Iris pigment epithelial cell (primary cell): Measurements from ENCODE around the gene ZNF366.
"Not testable (repeated sequence)": the region's sequence is repeated elsewhere in the genome, so short reads cannot be mapped to it uniquely, and the experiment has no call there.

Source experiments
- DNase-seq: peaks from one replicate; pipeline ENCODE4 v3.0.0-alpha.2; 2011; ENCODE audit warnings: low read depth

The ZNF366 gene

DNA sequence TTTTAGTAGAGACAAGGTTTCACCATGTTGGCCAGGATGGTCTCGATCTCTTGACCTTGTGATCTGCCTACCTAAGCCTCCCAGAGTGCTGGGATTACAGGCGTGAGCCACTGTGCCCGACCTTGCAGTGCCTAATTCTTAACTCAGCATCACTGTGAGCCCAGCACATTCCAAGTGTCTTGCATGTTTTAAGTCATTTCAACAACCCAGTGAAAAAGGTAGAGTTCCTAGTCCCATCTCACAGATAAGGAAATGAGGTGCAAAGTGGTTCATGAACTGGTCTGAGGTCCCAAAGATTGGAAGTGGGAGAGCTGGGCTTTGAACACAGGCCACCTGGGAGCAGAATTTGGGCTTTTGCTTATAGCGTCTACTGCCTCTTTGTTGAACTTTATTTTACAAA lies 68.0 kb downstream of the ZNF366 start:
- DNase-seq = no peak

DNA sequence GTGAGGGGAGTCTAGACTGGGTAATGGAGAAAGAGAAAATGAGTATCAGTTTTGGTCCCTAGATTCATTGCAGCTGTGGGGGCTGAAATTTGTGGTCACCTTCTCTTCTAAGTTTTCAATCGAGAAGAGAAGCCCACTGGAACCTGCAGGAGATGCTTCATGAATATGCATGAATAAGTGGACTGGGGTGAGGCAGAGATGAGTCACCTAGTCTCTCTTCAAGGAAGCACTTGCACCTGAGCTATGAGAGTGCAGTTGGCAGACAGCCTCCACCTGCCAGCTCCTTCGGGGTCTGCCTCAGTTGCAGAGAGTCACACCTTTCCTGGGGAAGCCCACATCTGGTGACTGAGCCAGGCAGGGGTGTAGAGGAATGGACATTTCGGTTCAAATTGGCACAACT lies 69.1 kb downstream of the ZNF366 start:
- DNase-seq = no peak

DNA sequence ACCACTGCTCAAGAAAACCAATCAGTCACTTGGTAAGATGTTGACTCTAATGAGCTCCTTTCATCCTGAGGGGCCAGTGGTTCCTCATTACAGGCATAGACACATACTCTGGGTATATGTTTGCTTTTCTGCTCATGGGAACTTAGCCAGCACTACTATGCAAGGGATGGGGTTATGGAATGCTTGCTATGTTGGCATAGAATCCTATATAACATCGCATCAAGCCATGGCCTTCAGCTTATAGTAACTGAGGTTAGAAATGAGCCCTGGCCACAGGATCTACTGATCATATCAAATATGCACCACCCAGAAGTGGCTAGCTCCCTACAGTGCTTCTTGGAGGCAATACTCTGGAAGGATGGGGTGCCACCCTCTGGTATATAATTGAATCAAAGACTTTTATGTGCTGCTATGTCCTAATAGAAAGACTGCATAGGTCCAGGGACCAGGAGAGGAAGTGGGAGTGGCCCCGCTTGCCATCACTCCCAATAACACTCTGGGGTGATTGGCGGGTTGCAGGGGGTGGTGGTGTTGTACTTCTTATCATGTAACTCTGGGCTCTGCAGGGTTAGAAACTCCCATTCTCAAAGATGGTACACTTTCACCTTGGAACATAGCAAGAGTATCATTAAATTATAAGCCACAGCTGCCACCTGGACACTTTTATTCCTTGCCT lies 70.3 kb downstream of the ZNF366 start:
- DNase-seq = peak; percentile 48

DNA sequence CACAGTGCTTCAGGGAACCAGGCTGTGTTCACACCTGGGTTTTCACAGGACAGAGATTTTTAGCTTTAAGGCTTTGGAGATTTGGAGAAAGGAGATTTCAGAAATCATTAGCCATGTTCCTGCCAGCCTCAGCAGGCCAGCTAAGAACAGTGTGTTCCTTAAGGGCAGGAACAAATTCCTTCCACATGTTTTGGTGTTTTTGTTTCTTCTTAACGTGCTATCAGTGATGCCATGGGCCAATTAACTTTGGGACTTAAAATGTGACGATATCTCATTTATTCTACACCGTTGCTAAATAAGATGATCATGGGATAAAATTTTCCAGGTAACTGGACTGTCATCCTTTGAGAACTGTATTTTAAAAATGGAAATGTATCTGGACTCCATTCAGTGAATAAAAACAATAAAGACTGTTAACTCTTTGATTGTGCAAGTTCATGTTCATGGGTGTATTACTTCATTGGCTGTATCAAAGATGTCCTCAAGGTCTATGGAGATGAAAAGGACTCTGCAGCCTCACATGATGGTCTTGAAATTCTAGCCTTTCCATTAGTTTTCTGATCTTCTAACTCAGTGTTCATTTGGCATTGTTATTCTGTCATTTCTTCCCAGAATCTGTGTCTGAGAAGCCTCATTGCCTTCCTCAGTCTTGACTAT lies 72.3 kb downstream of the ZNF366 start:
- DNase-seq = no peak

DNA sequence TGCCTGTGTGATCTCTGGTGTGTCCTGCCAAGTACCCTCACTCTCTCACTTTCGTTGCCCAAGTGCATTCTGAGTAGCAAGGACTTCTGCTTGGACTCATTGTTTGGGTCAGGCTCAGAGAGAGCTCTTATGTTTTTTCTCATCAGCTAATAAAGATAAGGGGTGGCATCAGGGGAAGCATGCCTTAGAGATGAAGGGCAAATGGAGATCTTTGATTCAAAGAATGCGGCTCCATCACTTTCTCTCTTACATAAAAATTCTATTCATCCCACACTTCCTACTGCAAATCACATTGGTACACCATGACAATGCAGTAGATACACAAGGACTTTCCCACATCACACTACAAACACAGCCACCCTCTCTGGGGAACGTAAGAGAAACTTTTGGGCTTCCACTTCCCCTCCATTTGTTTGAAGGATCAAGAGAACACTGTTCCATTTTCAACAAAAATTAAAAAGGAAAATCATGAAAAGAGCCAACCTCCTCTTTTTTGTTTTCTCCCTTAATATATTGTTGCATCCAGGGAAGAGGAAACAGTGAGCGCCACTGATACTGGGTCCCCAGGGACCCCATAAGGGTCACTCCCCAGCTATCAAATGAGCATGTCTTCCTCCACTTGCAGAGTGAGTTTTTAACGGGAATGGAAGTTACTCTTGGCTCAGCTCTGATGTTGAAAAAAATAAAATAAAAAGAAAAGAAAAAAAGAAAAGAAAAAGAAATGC lies 73.0 kb downstream of the ZNF366 start:
- no peak for DNase-seq

DNA sequence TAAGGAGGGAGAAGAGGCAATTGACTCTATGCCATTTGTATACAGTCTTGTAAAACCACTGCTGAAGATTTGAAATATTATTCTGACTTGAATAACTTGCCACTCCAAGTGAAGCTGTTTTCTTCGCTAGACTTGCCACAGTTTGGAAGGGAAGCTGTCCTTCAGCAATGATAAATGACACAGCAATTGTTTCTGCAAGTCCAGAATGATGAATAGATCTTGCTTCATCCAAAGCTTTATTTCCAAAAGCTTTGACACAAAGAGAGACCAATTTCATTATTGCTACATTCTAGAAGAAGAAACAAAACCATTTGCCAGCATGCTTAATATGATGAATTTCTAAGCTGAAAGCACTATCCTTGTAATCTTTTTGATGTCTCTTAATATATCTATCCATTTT lies 73.7 kb downstream of the ZNF366 start:
- DNase-seq = no peak

DNA sequence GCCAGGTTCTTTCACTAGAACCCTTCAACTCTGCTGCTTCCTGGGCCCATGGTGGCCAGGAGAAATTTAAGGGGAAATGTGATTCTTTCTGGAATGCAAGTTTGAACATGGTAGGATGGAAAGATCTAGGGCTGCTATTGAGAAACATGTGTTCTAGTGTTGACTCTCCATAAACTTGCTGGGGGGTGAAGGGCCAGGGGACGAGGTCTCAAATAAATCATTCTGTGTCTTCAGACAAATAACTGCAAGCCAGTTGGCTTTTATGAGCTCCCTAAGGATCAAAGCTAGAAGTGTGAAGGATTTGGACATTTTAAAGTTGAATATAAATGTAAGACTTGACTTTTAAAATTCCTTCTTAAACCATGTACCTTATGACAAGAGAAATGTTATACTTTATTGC lies 78.5 kb downstream of the ZNF366 start:
- DNase-seq = no peak

DNA sequence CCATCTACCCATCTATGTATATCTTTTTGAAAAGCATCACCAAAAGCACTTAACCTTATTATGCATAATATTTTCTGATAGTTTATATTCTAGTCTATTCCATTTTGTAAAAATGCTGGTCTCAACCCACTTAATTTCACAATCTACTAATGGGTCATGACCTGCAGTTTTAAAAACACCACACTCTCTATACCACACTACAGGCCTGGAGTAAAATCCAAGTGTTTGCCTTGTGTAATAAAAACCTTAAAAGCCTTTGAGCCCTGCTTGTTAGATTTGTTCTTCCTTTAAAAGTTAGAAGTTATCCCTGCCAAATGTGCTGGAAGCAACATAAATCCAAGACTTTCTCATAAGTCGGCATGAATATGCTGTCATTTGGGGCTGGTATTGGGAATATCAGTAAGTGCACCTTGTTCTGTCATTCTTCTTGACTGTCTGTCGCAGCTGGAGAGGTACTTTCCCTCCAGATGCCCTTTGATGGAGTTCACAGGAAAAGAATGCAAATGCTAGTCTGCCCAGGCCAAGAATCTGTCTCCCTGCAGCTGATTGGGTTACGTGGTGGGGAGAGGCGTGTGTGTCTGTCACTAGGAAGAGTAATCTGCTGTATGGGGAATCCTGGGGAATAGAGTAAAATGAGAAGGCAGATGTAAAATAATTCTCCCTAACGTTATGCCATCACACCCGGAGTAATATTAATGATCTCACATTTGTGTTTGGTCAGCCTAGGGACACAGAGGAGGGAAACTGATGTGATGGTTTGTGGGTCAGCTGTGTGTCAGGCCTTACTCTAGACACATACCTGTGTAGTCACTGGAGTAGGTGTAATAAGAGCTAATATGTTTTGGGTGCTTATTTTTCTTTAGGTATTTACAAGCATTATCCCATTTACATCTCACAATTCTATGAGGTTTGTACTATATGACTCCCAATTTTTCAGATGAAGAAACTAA lies 79.4 kb downstream of the ZNF366 start:
- peak; percentile 88 for DNase-seq

DNA sequence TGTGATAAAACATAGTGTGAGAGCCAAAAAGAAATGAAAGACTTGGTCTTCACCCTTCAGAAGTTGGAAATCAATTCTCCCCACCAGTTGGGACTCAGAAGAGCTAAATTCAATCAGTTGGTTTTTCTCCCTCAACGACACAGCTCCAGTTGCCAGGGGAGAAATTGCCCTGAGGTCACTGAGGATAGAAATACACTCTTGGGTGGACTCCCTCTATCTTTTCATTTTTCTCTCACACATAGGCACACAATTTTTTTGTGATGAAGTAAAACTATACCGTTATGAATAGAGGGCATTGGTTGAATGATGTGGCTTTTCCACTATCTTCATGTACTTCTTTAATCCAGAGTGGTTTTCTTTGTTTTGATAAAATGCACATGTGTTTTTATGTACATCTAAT lies 80.2 kb downstream of the ZNF366 start:
- no peak for DNase-seq

DNA sequence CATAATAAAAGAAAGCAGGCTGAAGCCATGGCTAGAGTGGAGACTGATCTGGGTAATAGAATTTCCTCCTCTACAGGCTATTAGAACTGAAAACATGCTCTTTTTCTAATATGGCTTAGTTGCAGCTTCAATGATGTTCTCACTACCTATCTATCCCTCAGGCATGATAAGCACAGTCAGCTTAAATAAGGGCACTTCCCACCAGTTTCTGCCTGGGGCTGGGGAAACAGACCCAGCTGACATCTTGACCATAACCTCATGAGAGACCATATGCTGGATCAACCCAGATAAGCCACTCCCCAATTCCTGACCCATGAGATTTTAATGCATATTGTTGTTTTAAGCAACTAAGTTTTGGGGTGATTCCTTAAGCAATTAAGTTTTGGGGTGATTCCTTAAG lies 81.2 kb downstream of the ZNF366 start:
- no peak for DNase-seq

DNA sequence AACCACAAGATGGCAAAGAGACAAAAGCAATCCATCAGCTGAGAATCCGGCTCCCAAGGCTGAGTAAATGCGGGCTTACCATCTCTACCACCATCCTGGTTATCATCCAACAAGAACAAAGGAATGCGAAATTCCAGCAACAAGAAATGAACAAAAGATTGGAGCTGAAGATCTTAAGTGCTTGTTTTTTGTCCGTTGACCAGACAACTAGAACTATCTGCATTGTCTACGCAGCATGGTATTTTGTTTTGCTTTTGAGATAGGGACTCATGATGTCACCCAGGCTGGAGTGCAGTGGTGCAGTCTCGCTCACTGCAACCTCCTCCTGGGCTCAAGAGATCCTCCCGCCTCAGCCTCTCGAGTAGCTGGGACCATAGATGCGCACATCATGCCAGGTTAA lies 88.9 kb downstream of the ZNF366 start:
- no peak for DNase-seq

DNA sequence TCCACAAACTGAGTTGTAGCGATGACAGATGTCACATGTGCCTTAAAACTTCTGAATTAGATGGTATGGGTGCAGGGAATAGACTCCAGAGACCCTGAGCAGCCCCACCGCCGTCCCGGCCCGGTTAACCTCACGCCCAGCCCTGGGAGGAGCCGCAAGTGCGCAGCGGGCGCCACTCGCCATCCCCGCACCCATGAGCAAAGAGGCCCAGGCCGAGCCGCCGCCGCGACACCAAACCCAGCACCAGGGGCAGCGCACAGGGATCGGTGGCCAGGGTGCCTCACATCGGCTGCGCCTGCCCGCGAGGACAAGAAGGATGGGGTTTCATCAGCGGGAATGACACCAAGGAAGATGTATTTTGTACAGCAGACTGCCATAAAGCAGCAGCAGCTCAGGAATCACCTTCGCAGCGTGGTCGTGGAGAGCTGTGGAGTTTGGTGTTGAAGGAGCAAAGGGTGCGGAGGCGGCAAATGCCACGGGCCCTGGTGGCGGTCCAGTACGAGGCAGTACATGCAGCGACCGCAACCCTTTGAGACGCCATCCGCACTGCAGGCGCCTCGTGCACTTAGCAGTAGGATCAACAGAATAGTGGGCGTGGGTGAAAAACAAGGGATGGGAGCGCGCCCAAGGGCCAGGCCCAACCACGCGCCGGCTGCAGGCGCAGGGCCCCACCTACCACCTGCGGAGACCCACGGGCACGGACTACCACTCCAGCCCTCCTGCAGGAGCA lies 89.7 kb downstream of the ZNF366 start:
- no peak for DNase-seq

DNA sequence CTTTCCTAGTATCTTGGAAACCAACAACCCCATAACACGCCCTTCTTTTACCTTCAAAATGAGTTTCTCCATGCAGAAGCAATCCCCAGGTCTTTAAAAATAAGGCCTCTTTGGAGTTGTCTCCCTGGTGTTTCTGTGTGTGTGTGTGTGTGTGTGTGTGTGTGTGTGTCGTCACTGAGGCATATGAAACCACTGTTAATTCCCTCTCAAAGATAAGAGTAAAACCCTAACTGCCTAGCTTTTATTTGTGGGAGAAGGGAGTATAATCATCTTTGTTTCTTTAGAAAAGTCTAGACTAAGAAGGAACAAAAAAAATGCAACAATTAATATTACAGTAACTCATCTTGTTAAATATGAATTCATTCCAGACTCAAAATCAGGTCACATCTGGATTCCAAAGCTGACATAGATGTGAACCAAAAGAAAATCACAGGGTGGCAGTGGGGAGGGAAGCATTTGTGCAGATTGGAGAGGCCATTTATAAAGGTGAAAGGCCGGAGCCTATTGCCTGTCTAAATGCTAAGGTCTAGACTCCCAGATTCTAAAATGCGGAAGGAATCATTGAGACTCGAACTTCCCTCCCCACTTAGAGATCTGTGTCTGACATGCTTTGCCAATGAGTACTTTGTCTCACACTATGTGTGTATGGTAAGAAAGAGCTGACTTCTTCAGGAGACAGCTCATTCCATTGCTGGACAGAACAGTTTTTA lies 91.4 kb downstream of the ZNF366 start:
- DNase-seq = no peak

DNA sequence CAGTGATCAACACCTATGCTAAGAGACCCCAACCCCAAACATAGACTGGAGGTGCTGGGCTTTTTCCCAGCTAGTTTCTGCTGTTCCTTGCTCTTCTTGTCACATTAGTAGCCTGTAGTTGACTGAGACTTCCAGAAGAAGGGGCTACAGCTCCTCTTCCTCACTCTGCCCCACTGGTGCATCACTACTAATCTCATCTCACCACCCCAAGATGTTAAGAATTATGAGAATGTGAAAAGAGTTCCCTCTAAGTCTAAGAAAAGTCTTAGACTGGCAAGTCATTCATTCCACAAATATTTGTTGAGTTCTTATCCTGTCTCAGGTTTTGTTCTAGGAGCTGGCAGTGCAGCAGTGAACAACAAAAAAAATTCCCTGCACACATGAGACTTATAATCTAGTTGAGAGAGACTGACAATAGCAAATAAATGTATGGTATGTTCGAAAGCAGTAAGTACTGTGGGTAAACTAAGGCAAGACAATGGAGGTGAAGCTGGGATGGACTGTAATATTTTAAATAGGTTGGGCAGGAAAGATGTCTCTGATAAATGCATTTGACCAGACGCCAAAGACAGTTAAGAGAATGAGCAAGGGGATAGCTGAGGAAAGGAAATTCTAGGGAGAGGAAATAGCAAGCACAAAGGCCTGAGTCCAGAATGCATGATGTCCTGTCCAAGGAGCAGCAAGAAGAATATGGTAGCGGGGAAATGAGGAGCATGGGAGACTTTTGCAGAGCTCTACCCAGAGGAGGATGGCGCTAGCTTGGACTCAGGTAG lies 94.7 kb downstream of the ZNF366 start:
- DNase-seq = peak; percentile 88

DNA sequence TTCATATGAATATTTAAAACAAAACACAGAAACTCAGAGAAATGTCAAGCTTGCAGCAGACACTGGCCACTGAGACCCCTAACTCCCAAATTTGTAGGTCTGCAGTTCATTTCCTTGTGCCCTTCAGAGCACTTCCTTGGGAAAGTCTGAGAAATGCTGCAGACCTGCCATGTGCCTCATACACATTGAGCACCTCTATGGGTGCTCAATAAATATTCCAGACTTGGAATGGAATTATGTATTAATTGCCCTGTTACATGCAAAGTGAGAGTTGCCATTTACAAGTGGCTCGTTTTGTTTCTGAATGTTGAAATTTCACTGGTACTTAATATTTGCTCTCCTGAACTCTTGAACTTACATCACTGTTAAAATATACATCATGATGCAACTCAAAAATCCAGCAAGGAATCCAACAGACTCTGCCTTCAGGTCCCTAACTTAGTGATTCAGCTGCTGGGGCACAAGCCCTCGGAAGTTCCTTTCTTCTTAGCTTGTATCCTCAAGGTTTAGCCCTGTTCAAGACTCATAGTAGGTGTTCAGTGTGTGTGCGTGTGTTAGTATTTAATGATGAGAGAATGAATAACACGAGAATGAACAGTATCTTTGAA lies 96.4 kb downstream of the ZNF366 start:
- DNase-seq = peak; percentile 93

DNA sequence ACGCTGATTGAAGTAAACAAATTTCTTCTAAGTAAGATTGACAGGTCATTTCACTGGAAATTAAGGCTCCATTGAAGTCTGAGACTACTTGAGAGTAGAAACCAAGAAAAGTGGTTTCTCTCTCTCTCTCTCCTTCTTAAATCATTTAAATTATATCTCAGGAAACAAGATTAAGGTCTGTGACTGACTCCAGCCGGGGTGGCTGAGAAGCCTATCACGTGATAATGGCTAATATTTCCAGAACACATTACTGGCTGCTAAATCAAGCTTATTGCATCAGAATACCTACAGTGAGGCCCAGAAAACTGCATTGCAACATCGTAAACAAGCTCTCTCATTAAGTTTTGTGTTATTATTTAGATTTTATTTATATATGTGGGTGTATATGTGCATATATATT lies 98.6 kb downstream of the ZNF366 start:
- DNase-seq = peak; percentile 78

DNA sequence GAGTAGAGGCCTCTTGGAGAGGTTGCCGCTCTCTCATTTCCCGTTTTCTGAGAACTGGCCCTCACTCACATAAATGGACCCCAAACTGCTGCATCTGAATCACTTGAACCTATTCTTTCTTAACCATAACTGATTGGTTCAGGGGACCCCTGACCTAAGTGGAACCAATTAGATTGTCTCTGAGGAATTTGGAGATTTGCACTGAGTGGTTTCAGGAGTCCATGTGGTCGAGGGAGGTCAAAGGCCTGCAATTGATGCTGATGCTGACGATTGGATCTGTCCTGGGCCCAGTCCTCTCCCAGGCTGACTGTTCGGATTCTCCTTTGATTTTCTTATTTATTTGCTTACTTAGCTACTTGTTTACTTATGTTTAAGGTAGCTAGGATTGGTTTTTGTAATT lies 99.1 kb downstream of the ZNF366 start:
- DNase-seq = no peak

DNA sequence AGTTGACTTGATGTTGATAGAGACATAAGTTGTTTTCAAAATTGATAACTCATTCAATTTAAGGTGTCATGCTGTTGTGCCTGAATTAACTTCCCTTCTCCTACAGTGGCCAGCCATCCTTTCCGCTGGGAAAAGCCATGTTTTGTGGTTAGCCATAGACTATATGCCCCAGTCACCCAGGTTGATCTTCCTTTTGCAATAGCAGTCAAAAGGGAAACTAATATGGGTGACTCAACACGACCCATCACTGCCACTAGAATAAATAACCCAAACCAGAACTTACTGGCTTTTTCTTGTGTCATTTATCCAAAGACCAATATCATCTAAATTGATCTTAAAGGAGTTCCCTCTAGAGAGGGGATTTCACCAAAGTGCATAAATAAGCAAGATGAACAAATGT lies 99.7 kb downstream of the ZNF366 start:
- DNase-seq = no peak

DNA sequence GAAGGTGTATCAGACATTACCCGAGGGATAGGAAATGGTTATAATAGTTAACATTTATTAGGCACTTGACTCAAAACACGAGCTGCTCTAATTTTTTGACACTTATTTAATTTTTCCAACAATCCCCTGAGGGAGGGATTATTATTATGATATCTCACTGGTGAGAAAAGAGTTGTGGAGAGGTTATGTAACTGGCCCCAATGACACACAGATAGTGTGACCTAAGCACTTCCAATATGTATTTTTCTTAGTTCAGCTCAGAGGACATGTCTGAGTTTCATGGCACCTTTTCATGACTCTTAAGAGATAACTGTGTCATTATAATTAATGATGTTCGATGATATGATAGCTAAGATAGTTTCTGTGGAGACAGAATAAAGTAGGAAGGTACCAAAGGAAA lies 100.1 kb downstream of the ZNF366 start:
- no peak for DNase-seq

DNA sequence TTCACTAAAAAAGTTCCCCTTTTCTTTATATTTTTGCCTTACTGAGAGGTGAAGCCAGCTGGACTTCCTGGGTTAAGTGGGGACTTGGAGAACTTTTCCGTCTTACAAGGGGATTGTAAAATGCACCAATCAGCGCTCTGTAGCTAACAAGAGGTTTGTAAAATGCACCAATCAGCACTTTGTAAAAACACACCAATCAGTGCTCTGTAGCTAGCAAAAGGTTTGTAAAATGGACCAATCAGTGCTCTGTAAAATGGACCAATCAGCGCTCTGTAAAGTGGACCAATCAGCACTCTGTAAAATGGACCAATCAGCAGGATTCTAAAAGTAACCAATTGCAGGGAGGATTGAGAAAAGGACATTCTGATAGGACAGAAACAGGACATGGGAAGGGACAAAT lies 102.4 kb downstream of the ZNF366 start:
- not testable (repeated sequence) for DNase-seq
